Nephron (organoid): ENCODE data around the gene GCFC2.
A peak's percentile ranks its signal among the peaks of the same experiment; 100 is the strongest.

Experiments used
- H3K27ac Mint-ChIP-seq, 3 experiments: 2 replicates each; pipeline ENCODE4 v1.8.0; 2020; ENCODE audit warnings: mixed read lengths in 3 of 3, mild to moderate bottlenecking in 2 of 3, moderate library complexity in 1 of 3
- H3K27me3 Mint-ChIP-seq: 2 replicates; pipeline ENCODE4 v1.8.0; 2021; ENCODE audit warnings: low read depth, mild to moderate bottlenecking, moderate library complexity, mixed read lengths
- H3K36me3 Mint-ChIP-seq: 2 replicates; pipeline ENCODE4 v1.8.0; 2020; ENCODE audit warnings: low read depth, mixed read lengths
- H3K4me1 Mint-ChIP-seq: 2 replicates; pipeline ENCODE4 v1.8.0; 2020; ENCODE audit warnings: mixed read lengths
- H3K4me3 Mint-ChIP-seq, 3 experiments: 2 replicates each; pipeline ENCODE4 v1.8.0; 2020; ENCODE audit warnings: mild to moderate bottlenecking in 3 of 3, mixed read lengths in 3 of 3, moderate library complexity in 2 of 3
- H3K9me3 Mint-ChIP-seq: 2 replicates; pipeline ENCODE4 v1.8.0; 2020; ENCODE audit warnings: mixed read lengths
- TF ChIP-seq, protein P1 (sequence below), 3 experiments: fragments of 200-600 bp; sonication (generic); IDR thresholded peaks; one replicate each; pipeline ENCODE4 v1.5.0; 2021; ENCODE audit warnings: antibody characterized with exemption in 3 of 3; ENCODE audit not compliant: unreplicated experiment in 3 of 3

The GCFC2 gene

DNA sequence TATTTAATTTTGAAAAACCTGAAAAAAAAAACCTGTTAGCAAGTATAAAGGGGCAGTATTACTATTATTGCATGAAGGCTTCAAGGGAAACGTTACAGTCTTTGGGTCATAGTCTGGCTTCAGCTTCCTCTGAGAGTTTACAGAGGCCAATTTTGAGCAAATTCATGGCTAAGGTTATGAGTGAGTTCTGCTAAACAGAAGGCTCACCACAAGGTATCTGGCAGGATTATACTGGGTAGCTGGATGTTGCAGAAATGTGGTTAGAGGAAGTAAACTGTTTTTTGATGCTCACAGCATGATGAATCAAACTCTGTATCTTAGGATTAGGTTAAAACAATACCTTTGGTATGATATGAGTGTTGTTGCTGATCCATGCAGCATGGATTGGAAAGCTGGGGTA is 54.9 kb downstream of the GCFC2 start:
- TF ChIP-seq, protein P1, sequence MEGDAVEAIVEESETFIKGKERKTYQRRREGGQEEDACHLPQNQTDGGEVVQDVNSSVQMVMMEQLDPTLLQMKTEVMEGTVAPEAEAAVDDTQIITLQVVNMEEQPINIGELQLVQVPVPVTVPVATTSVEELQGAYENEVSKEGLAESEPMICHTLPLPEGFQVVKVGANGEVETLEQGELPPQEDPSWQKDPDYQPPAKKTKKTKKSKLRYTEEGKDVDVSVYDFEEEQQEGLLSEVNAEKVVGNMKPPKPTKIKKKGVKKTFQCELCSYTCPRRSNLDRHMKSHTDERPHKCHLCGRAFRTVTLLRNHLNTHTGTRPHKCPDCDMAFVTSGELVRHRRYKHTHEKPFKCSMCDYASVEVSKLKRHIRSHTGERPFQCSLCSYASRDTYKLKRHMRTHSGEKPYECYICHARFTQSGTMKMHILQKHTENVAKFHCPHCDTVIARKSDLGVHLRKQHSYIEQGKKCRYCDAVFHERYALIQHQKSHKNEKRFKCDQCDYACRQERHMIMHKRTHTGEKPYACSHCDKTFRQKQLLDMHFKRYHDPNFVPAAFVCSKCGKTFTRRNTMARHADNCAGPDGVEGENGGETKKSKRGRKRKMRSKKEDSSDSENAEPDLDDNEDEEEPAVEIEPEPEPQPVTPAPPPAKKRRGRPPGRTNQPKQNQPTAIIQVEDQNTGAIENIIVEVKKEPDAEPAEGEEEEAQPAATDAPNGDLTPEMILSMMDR (IDR thresholded peaks at IDR 0.05; ENCODE audit: unreplicated experiment in 3 of 3) = no peak
- Mint-ChIP-seq H3K4me3 (no peak overlapping the region), H3K36me3 (peaks cover 97% of the 10 kb centered on the region)

DNA sequence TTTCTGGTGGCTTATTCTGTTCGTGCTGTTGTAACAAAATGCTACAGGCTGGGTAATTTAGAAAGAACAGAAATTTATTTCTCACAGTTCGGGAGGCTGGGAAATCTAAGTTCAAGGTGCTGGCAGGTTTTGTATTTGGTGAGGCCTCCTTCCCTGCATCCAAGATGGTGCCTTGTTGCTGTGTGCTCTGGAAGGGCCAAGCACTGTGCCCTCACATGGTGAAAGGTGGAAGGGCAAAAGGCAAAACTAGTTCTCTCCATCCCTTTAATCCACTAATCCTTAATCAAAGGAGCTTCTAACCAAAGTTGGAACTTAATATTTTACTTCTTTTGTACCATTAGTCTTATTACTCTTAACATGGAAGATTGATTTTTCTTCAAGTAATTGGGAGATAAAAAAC is 56.7 kb downstream of the GCFC2 start:
- peaks cover 97% of the 10 kb centered on the region for H3K36me3 Mint-ChIP-seq
- no peaks in the 10 kb centered on the region for H3K4me1 Mint-ChIP-seq
- H3K27me3 Mint-ChIP-seq = no peaks in the 10 kb centered on the region
- no peak overlapping the region for H3K27ac Mint-ChIP-seq
- peaks cover 8% of the 10 kb centered on the region for H3K9me3 Mint-ChIP-seq
- no peak overlapping the region for H3K4me3 Mint-ChIP-seq
- TF ChIP-seq, protein P1 (IDR thresholded peaks at IDR 0.05; ENCODE audit: unreplicated experiment in 3 of 3) = no peak

More for the DNA sequence above, 54.9 kb downstream of the GCFC2 start:
- no peaks in the 10 kb centered on the region for H3K4me1 Mint-ChIP-seq
- no peak overlapping the region for H3K27ac Mint-ChIP-seq
- no peaks in the 10 kb centered on the region for H3K27me3 Mint-ChIP-seq
- peaks cover 24% of the 10 kb centered on the region for H3K9me3 Mint-ChIP-seq

DNA sequence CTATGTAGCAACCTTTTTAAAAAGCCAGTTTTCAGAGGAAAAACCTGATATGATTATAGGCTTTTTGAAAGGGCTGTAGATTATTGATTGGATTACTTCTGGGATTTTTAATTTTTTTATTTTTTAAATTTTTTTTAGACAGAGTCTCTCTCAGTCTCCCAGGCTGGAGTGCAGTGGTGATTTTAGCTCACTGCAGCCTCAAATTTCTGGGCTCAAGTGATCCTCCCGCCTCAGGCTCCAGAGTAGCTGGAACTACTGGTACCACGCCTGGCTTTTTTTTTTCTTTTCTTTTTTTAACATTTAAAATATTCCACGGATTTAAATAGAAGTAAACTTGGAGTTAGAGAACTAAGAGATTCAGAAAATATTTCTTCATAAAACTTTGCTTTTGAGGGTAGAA is 62.9 kb downstream of the GCFC2 start:
- Mint-ChIP-seq H3K4me3 (peak overlapping the region; percentile 97), H3K36me3 (peaks cover 47% of the 10 kb centered on the region), H3K4me1 (no peaks in the 10 kb centered on the region), H3K9me3 (no peaks in the 10 kb centered on the region), H3K27ac (peak overlapping the region; percentile 96 to 97 (median 97)), H3K27me3 (no peaks in the 10 kb centered on the region)
- TF ChIP-seq, protein P1 (IDR thresholded peaks at IDR 0.05; ENCODE audit: unreplicated experiment in 3 of 3) = no peak

DNA sequence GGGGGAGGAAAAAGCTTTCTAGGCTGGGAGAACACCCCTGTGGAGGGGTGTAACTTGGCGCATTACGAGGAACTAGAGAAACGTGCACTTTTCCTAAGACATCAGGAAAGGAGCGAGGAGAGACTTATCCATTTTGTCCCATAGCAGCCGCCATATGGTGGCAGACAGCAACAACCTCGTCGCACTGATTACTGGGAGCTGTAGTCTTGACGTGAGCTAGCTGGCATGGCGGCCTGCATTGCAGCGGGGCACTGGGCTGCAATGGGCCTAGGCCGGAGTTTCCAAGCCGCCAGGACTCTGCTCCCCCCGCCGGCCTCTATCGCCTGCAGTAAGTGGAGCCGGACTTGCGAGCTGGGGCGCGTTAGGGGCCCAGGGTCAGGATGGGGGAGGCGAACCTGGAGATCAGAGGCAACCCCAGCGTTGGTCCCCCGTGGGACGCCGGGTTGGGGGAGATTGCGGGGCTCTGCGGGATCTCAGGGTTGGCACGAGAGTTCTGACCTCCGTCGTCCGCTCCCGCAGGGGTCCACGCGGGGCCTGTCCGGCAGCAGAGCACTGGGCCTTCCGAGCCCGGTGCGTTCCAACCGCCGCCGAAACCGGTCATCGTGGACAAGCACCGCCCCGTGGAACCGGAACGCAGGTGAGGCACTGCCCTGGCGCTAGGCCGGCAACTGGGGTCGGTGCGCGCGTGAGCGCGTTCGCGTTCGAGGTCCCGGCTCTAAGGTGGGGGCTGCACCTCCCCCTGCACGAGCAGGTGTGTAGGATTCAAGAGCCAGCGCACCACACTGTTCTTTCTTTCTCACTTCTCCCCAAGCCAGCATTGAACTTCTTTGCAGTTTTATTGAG is 63.9 kb downstream of the GCFC2 start, which contains the start of gene MRPL19:
MRPL19 (plus strand) TSS at position 201 of the 843 bp plus-strand sequence; CDS start at position 226, 25 bp downstream.
- H3K4me3 Mint-ChIP-seq = peak within 1 kb of the TSS; percentile 97
- TF ChIP-seq, protein P1 (IDR thresholded peaks at IDR 0.05; ENCODE audit: unreplicated experiment in 3 of 3) = no peak
- peak within 1 kb of the TSS; percentile 96 to 97 (median 97) for H3K27ac Mint-ChIP-seq
- peaks cover 37% of the 10 kb centered on the region for H3K36me3 Mint-ChIP-seq
- no peaks in the 10 kb centered on the region for H3K4me1 Mint-ChIP-seq
- no peaks in the 10 kb centered on the region for H3K27me3 Mint-ChIP-seq
- H3K9me3 Mint-ChIP-seq = no peaks in the 10 kb centered on the region

DNA sequence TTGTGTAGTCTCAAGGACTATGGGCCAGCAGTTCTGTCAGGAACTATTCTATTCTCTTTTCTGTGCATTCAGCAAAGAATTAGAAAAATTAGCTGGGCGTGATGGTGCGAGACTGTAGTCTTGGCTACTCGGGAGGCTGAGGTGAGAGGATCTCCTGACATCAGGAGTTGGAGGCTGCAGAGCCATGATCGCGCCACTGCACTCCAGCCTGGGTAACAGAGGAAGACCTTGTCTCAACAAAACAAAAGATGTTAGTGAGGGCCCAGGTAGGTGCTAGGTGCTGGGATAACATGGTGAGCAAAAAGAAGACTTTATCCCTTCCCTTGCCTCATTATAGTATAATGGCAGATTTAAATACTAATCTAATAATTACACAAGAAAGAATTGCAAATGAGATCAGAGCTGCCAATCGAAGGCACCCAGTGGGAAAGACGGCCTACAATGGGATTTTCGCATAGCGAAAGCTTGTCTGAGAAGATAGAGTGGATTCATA is 64.6 kb downstream of the GCFC2 start:
- TF ChIP-seq, protein P1 (IDR thresholded peaks at IDR 0.05; ENCODE audit: unreplicated experiment in 3 of 3) = no peak
- Mint-ChIP-seq H3K27me3 (no peaks in the 10 kb centered on the region), H3K9me3 (no peaks in the 10 kb centered on the region), H3K4me1 (peaks cover 2% of the 10 kb centered on the region), H3K36me3 (peaks cover 30% of the 10 kb centered on the region), H3K27ac (peak overlapping the region; percentile 96 to 97 (median 97)), H3K4me3 (peak overlapping the region; percentile 97)
